Measurements from ENCODE around the gene CD9. TPM values are rescaled to one million over a fixed set of nuclear protein-coding genes. Genes with fewer than 3 reads are reported as not detected.

The CD9 gene
- polyA plus RNA-seq, 1 donor, result 204 TPM

- no CpG with 5 or more reads among the region's 24 CpGs for WGBS (ENCODE audit: insufficient coverage, low lambda C conversion rate)
- Histone ChIP-seq H3K4me3 (ENCODE audit: low read length) (no peak overlapping the region), H3K27me3 (ENCODE audit: control insufficient read depth, insufficient read depth, low read length) (no peaks in the 10 kb centered on the region), H3K36me3 (ENCODE audit: control insufficient read depth, insufficient read depth, low read length) (peaks cover 24% of the 10 kb centered on the region), H3K9me3 (ENCODE audit: control insufficient read depth, low read depth, low read length) (no peaks in the 10 kb centered on the region), H3K27ac (ENCODE audit: low read length) (peak overlapping the region; percentile 88), H3K4me1 (ENCODE audit: control insufficient read depth, insufficient read depth, low read length) (peaks cover 100% of the 10 kb centered on the region)
- DNase-seq, result peak; percentile 76 to 90
Measured at GRCh38 chr12:6229224-6230218, 29.3 kb downstream of the CD9 start.

- H3K4me3 ChIP-seq (ENCODE audit: low read length), result no peak overlapping the region
Measured at GRCh38 chr12:6230321-6231110, 30.3 kb downstream of the CD9 start.

GRCh38 chr12:6231359-6232268 is 31.4 kb downstream of the CD9 start:
- no CpG with 5 or more reads among the region's 5 CpGs for WGBS (ENCODE audit: insufficient coverage, low lambda C conversion rate)
- Histone ChIP-seq H3K4me3 (ENCODE audit: low read length) (no peak overlapping the region), H3K27ac (ENCODE audit: low read length) (peak overlapping the region; percentile 88), H3K27me3 (ENCODE audit: control insufficient read depth, insufficient read depth, low read length) (no peaks in the 10 kb centered on the region), H3K9me3 (ENCODE audit: control insufficient read depth, low read depth, low read length) (no peaks in the 10 kb centered on the region), H3K4me1 (ENCODE audit: control insufficient read depth, insufficient read depth, low read length) (peaks cover 96% of the 10 kb centered on the region), H3K36me3 (ENCODE audit: control insufficient read depth, insufficient read depth, low read length) (peaks cover 25% of the 10 kb centered on the region)
- DNase-seq, result no peak

More at GRCh38 chr12:6230321-6231110, 30.3 kb downstream of the CD9 start:
- Histone ChIP-seq H3K36me3 (ENCODE audit: control insufficient read depth, insufficient read depth, low read length) (peaks cover 16% of the 10 kb centered on the region), H3K9me3 (ENCODE audit: control insufficient read depth, low read depth, low read length) (no peaks in the 10 kb centered on the region), H3K27me3 (ENCODE audit: control insufficient read depth, insufficient read depth, low read length) (no peaks in the 10 kb centered on the region), H3K27ac (ENCODE audit: low read length) (peak overlapping the region; percentile 88), H3K4me1 (ENCODE audit: control insufficient read depth, insufficient read depth, low read length) (peaks cover 98% of the 10 kb centered on the region)
- WGBS (ENCODE audit: insufficient coverage, low lambda C conversion rate), result no CpG with 5 or more reads among the region's 16 CpGs
- peak; percentile 67 to 82 for DNase-seq

GRCh38 chr12:6233121-6233971 is 33.1 kb downstream of the CD9 start:
- no peaks in the 10 kb centered on the region for H3K27me3 ChIP-seq (ENCODE audit: control insufficient read depth, insufficient read depth, low read length)
- no peaks in the 10 kb centered on the region for H3K9me3 ChIP-seq (ENCODE audit: control insufficient read depth, low read depth, low read length)
- H3K4me3 ChIP-seq (ENCODE audit: low read length), result no peak overlapping the region
- DNase-seq, result peak; percentile 62 to 81
- peaks cover 81% of the 10 kb centered on the region for H3K4me1 ChIP-seq (ENCODE audit: control insufficient read depth, insufficient read depth, low read length)
- peaks cover 27% of the 10 kb centered on the region for H3K36me3 ChIP-seq (ENCODE audit: control insufficient read depth, insufficient read depth, low read length)
- WGBS (ENCODE audit: insufficient coverage, low lambda C conversion rate), result 0% methylated on average over 1 of the region's 15 CpGs
- H3K27ac ChIP-seq (ENCODE audit: low read length), result peak overlapping the region; percentile 47

- peaks cover 34% of the 10 kb centered on the region for H3K36me3 ChIP-seq (ENCODE audit: control insufficient read depth, insufficient read depth, low read length)
- 90% methylated on average over 2 of the region's 3 CpGs for WGBS (ENCODE audit: insufficient coverage, low lambda C conversion rate)
- no peaks in the 10 kb centered on the region for H3K27me3 ChIP-seq (ENCODE audit: control insufficient read depth, insufficient read depth, low read length)
- H3K27ac ChIP-seq (ENCODE audit: low read length), result no peak overlapping the region
- H3K4me3 ChIP-seq (ENCODE audit: low read length), result no peak overlapping the region
- H3K9me3 ChIP-seq (ENCODE audit: control insufficient read depth, low read depth, low read length), result no peaks in the 10 kb centered on the region
- H3K4me1 ChIP-seq (ENCODE audit: control insufficient read depth, insufficient read depth, low read length), result peaks cover 72% of the 10 kb centered on the region
- no peak for DNase-seq
Measured at GRCh38 chr12:6234214-6234613, 34.0 kb downstream of the CD9 start.

- H3K4me1 ChIP-seq (ENCODE audit: control insufficient read depth, insufficient read depth, low read length), result peaks cover 65% of the 10 kb centered on the region
- no peak overlapping the region for H3K4me3 ChIP-seq (ENCODE audit: low read length)
- DNase-seq, result peak in 1 of 2 donors; percentile 38
- H3K36me3 ChIP-seq (ENCODE audit: control insufficient read depth, insufficient read depth, low read length), result peaks cover 40% of the 10 kb centered on the region
- no CpG with 5 or more reads among the region's 7 CpGs for WGBS (ENCODE audit: insufficient coverage, low lambda C conversion rate)
- no peaks in the 10 kb centered on the region for H3K9me3 ChIP-seq (ENCODE audit: control insufficient read depth, low read depth, low read length)
- H3K27ac ChIP-seq (ENCODE audit: low read length), result peak overlapping the region; percentile 42
- no peaks in the 10 kb centered on the region for H3K27me3 ChIP-seq (ENCODE audit: control insufficient read depth, insufficient read depth, low read length)
Measured at GRCh38 chr12:6234906-6235305, 34.7 kb downstream of the CD9 start.

GRCh38 chr12:6235499-6235898 is 35.3 kb downstream of the CD9 start:
- H3K27ac ChIP-seq (ENCODE audit: low read length), result peak overlapping the region; percentile 67
- peaks cover 59% of the 10 kb centered on the region for H3K4me1 ChIP-seq (ENCODE audit: control insufficient read depth, insufficient read depth, low read length)
- H3K27me3 ChIP-seq (ENCODE audit: control insufficient read depth, insufficient read depth, low read length), result no peaks in the 10 kb centered on the region
- peak; percentile 91 to 96 for DNase-seq
- no peaks in the 10 kb centered on the region for H3K9me3 ChIP-seq (ENCODE audit: control insufficient read depth, low read depth, low read length)
- no CpG with 5 or more reads among the region's 9 CpGs for whole genome bisulfite sequencing (ENCODE audit: insufficient coverage, low lambda C conversion rate)
- peaks cover 40% of the 10 kb centered on the region for H3K36me3 ChIP-seq (ENCODE audit: control insufficient read depth, insufficient read depth, low read length)
- H3K4me3 ChIP-seq (ENCODE audit: low read length), result no peak overlapping the region

- Histone ChIP-seq H3K9me3 (ENCODE audit: control insufficient read depth, low read depth, low read length) (no peaks in the 10 kb centered on the region), H3K27me3 (ENCODE audit: control insufficient read depth, insufficient read depth, low read length) (no peaks in the 10 kb centered on the region), H3K4me3 (ENCODE audit: low read length) (no peak overlapping the region), H3K36me3 (ENCODE audit: control insufficient read depth, insufficient read depth, low read length) (peaks cover 40% of the 10 kb centered on the region), H3K4me1 (ENCODE audit: control insufficient read depth, insufficient read depth, low read length) (peaks cover 53% of the 10 kb centered on the region), H3K27ac (ENCODE audit: low read length) (peak overlapping the region; percentile 67)
- no peak for DNase-seq
- WGBS (ENCODE audit: insufficient coverage, low lambda C conversion rate), result no CpG with 5 or more reads among the region's 22 CpGs
Measured at GRCh38 chr12:6235906-6236640, 35.9 kb downstream of the CD9 start.

GRCh38 chr12:6236641-6236940 is 36.4 kb downstream of the CD9 start:
- 100% methylated on average over 1 of the region's 6 CpGs for WGBS (ENCODE audit: insufficient coverage, low lambda C conversion rate)
- H3K27ac ChIP-seq (ENCODE audit: low read length), result no peak overlapping the region
- peaks cover 40% of the 10 kb centered on the region for H3K36me3 ChIP-seq (ENCODE audit: control insufficient read depth, insufficient read depth, low read length)
- H3K4me1 ChIP-seq (ENCODE audit: control insufficient read depth, insufficient read depth, low read length), result peaks cover 48% of the 10 kb centered on the region
- H3K4me3 ChIP-seq (ENCODE audit: low read length), result no peak overlapping the region
- DNase-seq, result no peak
- H3K27me3 ChIP-seq (ENCODE audit: control insufficient read depth, insufficient read depth, low read length), result no peaks in the 10 kb centered on the region
- no peaks in the 10 kb centered on the region for H3K9me3 ChIP-seq (ENCODE audit: control insufficient read depth, low read depth, low read length)
